HS-5 (cell line): ENCODE data around the gene TEF.
A peak's percentile ranks its signal among the peaks of the same experiment; 100 is the strongest.
"Not testable (repeated sequence)": the region's sequence is repeated elsewhere in the genome, so short reads cannot be mapped to it uniquely, and the experiment has no call there.

Experiments
- DNase-seq: peaks from one replicate; pipeline ENCODE4 v3.0.0-alpha.2; 2012; ENCODE audit warnings: low read depth

The TEF gene

DNA sequence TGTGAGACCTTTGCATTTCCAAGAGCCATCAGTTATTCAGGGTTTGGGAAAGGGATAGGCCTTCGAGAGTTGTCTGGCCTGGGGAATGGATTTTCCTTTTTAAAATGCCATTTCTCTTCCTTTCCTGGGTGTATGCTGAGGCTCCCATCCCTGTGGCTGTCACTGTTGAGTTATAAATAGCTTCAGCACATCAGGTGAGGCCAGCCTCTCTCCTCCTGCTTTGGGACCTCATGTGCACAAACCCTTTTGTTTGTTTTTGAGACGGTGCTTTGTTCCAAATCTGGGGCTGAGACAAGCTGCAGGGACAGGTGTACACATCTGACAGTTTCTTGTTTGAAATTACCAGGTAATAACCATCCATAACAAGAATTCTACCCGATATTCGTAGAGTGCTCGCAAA lies 1.3 kb downstream of the TEF start:
- no peak for DNase-seq

DNA sequence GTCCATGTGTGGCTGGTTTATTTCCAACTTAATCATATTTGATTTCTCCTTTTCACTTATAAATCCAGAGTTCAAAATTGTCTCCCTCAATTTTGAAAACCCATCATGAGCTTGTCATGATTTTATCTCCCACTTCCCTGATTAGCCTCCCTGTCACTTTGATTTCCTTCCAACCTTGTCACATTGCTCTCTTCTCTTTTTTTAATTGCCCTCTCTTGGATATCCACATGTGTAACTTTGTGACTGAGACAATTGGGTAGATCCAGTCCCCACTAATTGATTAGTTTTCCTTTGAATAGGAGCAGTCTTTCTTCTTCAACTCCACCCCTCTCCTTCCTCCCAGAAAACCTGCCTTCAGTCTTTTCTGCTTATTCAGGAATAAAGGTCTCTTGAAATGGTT lies 2.4 kb downstream of the TEF start:
- DNase-seq = no peak

GRCh38 chr22:41387341-41387740 lies 5.6 kb downstream of the TEF start:
- DNase-seq = no peak

GRCh38 chr22:41394012-41394356 lies 12.2 kb downstream of the TEF start:
- no peak for DNase-seq

DNA sequence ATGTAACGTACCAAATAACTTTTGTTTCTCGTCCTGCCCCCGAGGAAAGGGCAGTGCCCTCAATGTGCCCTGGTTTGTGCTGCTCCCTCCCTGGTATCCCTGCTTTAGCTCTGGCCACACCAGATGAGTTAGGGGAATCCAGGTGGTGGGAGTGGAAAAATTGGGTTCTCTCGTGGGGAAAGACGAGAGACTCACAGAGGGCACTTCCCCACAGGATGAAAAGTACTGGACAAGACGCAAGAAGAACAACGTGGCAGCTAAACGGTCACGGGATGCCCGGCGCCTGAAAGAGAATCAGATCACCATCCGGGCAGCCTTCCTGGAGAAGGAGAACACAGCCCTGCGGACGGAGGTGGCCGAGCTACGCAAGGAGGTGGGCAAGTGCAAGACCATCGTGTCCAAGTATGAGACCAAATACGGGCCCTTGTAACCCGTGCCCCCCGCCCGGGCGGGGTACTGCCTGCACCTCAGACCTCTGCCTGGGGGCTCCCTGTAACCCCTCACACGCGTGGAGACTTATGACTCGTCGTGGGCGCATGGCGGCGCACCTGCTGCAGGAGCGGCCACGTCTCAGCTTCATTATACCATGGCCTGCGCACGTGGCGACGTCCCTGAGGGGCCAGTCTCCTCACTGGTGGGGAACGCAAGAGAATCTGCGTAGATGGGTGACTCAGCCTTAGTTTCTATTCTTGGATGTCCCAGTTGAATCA lies 13.9 kb downstream of the TEF start:
- DNase-seq = no peak

DNA sequence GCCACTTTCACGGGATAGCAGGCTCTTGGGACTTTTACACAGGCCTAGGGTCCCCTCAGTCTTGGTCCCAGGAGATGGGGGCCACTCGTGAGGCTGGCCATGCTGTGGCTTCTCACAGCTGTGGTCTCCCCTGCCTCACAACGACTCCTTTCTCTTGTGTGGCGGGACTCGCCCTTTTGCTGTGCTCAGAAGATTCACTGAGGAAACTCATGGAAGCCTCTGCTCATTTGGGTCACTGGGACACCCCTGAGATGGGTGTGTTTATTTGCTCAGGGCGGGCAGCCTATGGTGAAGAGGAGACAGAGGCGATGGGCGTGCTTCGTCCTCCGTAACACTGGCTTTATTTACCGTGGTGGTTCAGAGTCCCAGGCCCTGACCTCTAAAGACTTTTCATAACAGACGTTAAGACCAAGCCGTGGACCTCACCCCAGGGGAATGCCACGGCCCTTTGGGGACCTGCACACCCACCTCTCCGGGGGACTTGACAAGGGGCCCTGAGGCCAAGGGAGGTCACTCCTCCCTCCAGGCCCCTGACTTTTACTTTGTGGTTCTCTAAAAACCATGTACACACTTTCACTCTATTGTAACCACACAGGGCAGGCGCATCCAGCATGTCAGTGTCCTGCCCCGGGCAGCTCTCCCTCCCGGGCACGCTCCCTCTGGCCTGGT lies 15.5 kb downstream of the TEF start:
- DNase-seq = no peak

DNA sequence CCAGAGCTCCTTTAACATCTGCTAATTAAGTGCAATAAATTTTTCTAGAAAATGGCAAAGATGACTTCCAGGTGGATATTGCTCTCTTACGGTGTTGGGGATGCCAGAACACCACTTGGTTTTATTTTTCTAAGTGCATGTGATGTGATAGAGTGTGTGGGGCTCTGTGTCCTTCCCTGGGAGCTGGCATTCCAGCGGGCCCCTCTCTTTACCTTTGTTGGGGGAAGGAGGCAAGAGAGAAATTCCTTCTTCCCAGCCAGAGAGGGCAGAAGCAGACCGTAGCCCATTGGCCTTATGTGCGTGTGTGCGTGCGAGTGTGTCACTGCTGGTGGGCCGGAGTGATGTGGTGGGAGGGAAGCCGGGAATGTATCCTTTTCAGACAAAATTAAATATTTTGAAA lies 17.2 kb downstream of the TEF start:
- DNase-seq = no peak

DNA sequence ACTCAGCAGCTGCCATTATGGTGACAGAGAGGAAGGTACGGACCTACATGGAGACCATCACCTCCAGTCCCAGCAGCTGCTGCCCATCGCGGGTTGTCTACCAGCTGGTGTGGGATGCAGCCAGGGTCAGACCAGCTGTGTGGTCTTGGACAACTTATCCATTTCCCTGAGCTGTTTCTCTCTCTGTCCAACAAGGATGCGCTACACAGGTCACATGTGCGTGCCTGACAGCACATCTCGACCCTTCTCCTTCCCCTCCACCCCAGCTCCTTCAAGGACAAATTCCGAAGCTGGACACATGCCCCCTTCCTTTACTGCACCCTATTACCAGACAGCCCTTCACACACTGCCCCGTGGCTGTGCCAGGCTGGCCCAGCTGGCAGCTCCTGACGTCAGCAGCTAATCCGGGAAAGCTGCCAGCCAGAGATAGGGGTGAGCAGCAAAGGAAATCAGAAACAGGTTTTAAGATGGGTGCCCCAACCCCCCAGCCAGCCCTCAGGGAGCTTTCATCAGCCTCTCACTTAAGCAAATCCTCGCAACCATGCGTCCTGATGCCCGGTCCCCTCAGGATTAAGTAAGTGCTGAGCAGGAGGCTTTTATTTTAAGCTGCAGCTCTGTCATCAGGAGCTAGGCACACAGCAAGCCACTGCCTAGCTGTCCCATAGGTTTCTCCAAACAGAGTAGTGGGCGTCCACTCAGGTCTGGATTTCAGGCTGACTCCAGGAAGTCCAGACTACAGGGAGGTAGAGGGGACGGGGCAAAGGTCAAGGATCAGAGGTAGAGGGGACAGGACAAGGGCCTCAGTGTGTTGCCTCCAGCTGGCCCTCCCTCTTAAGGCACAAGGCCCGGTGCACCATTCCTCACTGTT lies 20.3 kb downstream of the TEF start:
- DNase-seq = peak; percentile 58

- DNase-seq = not testable (repeated sequence)
Measured at GRCh38 chr22:41402851-41403250, 21.1 kb downstream of the TEF start.

DNA sequence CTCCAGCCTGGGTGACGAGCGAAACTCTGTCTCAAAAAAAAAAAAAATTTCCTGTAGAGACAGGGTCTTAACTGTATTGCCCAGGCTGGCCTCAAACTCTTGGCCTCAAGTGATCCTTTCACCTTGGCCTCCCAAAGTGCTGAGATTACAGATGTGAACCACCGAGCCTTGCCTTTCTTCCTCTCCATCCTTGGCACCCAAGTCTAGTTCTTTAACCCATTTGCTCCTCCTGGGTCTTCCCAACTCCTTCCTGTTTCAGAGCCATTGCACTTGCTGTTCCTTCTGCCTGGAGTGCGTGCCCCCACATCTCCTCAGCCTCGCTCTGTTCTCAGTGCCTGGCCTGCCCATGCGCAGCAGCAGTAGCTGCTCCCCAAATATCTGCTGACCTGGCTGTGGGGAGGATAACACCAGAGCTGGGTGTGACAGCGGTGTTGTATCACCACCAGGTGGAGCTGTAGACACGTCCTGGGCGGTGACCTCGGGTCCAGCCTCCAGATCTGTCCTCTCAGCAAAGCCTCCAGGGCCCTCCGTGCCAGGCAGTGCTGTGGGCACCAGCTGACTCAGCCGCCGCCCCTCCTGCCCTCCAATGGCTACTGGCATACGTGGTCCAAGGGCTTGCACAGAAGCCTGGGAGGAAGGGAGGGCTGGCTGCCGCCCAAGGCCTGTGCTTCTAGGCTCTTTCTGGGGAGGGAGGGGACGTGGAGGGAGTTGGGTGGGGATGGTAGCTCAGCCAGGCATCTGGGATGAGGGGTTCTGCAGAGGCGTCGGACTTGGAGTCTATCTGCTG lies 22.0 kb downstream of the TEF start:
- peak; percentile 71 for DNase-seq

- no peak for DNase-seq
Measured at GRCh38 chr22:41405588-41405987, 23.8 kb downstream of the TEF start.

DNA sequence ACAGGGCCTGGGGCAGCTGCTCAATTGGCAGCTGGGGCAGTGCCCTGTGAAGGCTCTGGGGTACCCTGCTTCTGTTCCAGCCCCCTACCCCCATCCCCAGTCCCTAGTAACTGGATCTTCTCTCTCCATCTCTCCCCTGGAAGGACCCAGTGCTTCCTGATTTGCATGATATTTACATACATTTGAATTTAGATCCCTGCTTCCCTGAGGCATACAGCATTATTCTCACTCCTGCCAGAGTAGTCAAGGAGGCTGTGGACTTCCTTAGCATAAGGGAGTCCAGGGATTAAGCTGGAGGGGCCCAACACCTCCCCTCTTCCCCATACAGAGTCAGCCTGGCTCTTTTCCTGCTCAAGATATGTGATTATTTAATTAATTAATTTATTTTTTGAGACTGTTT lies 24.7 kb downstream of the TEF start:
- DNase-seq = no peak

GRCh38 chr22:41407433-41407832 lies 25.7 kb downstream of the TEF start:
- DNase-seq = no peak

DNA sequence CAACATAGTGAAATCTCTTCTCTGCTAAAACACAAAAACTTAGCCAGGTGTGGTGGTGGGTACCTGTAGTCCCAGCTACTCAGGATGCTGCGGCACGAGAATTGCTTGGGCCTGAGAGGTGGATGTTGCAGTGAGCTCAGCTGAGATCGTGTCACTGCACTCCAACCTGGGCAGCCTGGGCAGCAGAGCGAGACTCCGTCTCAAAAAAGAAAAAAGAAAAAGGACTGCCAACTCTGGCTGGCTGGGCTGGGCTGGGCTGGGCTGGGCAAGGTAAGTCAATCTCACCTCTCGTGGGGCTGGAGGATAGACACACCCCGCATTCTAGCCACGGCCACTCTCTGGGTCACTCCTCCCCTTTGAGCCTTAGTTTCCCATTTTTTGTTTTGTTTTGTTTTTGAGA lies 26.9 kb downstream of the TEF start:
- DNase-seq = no peak

DNA sequence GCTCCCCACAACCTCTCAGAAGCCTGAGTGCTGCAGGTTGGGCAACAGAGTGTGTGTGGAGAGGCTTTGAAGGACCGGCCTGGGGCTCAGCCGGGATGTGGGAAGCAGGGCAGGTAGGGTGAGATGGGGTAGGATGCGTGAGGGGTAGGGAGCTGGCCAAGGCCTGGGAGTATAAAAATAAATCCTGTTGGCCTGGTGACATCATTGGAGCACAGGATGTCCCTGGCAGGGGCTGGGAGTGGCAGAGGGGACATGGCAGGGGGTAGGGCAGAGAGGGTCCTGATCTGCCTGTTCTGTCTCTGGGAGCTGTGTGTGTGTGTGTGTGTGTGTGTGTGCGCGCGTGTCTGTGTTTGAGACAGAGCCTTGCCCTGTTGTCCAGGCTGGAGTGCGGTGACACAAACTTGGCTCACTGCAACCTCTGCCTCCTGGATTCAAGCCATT lies 28.6 kb downstream of the TEF start:
- DNase-seq = no peak

- no peak for DNase-seq
Measured at GRCh38 chr22:41411021-41411851, 29.5 kb downstream of the TEF start.

DNA sequence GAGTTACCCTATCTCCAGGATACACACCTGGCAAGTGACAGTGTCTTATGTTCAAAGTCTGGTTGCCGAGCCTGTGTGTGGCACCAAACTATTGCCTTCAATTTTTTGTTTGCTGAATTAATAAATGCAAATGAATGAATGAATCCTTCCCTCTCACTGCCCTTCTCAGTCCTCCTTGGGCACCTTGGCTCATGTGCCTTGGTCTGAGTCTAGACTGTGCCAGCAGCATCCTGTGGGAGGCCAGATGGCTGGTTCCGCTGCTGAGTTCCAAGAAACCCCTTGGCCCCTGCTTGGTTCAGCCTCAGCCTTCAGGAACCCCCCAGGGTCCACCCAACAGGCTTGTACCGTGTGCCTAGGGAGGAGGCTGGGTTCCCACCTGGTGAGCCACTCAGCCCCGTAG lies 33.8 kb downstream of the TEF start:
- no peak for DNase-seq

DNA sequence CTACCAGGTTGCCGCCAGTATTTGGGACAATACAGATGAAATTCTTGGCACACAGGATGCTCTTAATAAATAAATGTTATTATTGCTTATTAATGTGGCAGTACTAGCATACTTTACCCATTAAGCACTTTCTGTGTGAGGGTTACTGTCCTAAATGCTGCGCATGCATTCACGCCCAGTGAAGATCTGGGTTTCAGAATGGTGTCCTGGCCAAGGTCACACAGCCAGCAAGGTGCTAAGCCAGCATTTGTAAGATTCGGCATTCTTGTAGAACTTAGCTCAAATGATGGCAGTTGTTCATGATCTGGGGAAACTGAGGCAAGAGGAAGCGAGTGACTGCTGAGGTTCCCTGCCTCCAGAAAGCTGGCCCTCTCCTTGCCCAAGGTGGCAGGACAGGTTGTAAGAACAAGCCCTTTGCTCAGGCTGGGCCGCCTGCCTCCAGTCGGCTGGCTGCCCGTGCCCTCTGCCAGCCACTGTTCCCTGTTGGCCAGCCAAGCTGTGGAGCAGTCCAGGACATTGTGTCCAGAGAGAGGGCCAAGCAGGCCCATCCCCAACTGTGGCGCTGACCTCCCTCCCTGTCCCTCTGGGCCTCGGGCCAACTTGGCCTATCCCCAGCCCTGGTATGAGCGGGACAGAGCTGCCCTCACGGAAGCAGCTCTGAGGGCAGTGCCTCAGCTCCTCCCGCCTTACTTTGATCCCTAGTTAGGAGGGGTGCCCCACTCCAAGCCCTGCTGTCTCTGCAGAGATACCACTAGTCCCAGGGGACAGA lies 36.1 kb downstream of the TEF start:
- DNase-seq = no peak

DNA sequence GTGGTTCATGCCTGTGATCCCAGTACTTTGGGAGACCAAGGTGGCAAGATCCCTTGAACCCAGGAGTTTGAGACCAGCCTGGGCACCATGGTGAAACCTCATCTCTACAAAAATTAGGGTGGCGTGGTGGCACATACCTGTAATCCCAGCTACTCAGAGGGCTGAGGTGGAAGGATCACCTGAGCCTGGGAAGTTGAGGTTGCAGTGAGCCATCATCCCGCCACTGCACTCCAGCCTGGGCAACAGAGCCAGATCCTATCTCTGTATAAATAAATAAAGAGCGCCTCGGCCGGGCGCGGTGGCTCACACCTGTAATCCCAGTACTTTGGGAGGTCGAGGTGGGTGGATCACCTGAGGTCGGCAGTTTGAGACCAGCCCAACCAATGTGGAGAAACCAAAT lies 37.0 kb downstream of the TEF start:
- DNase-seq = no peak

GRCh38 chr22:41425660-41426365 lies 44.1 kb downstream of the TEF start:
- DNase-seq = no peak
